Liver (tissue), 9 donors: ENCODE measurements around the gene ZDHHC21. TPM values are rescaled to one million over a fixed set of nuclear protein-coding genes. Genes with fewer than 3 reads are reported as not detected.

Experiments
- DNase-seq: peaks from one replicate; pipeline ENCODE4 v3.0.0-alpha.2; 2017; ENCODE audit warnings: low spot score
- H3K27ac ChIP-seq, 2 donors: one replicate each; pipeline ENCODE4 v1.7.0; 2013; ENCODE audit warnings: inconsistent platforms in 2 of 2, low read length in 2 of 2, control low read depth in 1 of 2, low read depth in 1 of 2, mild to moderate bottlenecking in 1 of 2
- H3K27me3 ChIP-seq, 4 donors: one replicate each; pipeline versions ENCODE4 v1.6.1 to v1.7.0; 2013; ENCODE audit warnings: low read length in 3 of 4, inconsistent platforms in 1 of 4, mild to moderate bottlenecking in 1 of 4, moderate library complexity in 1 of 4; ENCODE audit not compliant: control insufficient read depth in 4 of 4, insufficient read depth in 4 of 4
- H3K36me3 ChIP-seq, 4 donors: one replicate each; pipeline versions ENCODE4 v1.6.1 to v1.7.0; 2013; ENCODE audit warnings: low read length in 3 of 4, mild to moderate bottlenecking in 3 of 4, low read depth in 1 of 4, moderate library complexity in 1 of 4; ENCODE audit not compliant: control insufficient read depth in 4 of 4, insufficient read depth in 3 of 4
- H3K4me1 ChIP-seq, 4 donors: one replicate each; pipeline versions ENCODE4 v1.6.1 to v1.7.0; 2013; ENCODE audit warnings: low read length in 3 of 4, mild to moderate bottlenecking in 3 of 4, moderate library complexity in 1 of 4; ENCODE audit not compliant: control insufficient read depth in 4 of 4, insufficient read depth in 4 of 4
- H3K4me3 ChIP-seq, 3 donors: one replicate each; pipeline versions ENCODE4 v1.6.1 to v1.7.0; 2013; ENCODE audit warnings: low read length in 3 of 3, control low read depth in 1 of 3, low read depth in 1 of 3, mild to moderate bottlenecking in 1 of 3
- H3K9ac ChIP-seq, 2 donors: one replicate each; pipeline ENCODE4 v1.7.0; 2013; ENCODE audit warnings: low read length in 2 of 2, mild to moderate bottlenecking in 2 of 2, moderate library complexity in 2 of 2, control low read depth in 1 of 2, low read depth in 1 of 2
- H3K9me3 ChIP-seq, 4 donors: one replicate each; pipeline versions ENCODE4 v1.6.1 to v1.7.0; 2013; ENCODE audit warnings: low read length in 3 of 4; ENCODE audit not compliant: control insufficient read depth in 4 of 4
- ATF3 ChIP-seq: IDR thresholded peaks from 2 replicates; pipeline ENCODE4 v1.6.1; 2016; ENCODE audit warnings: antibody characterized with exemption
- CTCF ChIP-seq: fragments of 150-350 bp; IDR thresholded peaks from 2 replicates; pipeline ENCODE4 v1.5.1; 2017; ENCODE audit warnings: improper control_type of control experiment, low read depth, low read length; ENCODE audit not compliant: missing input control
- EGR1 ChIP-seq, 2 donors: IDR thresholded peaks; 2 replicates each; pipeline ENCODE4 v1.6.1; 2016 to 2018; ENCODE audit warnings: antibody characterized with exemption in 2 of 2, low read depth in 2 of 2
- FOXA1 ChIP-seq: IDR thresholded peaks from 2 replicates; pipeline ENCODE4 v1.6.1; 2016; ENCODE audit warnings: antibody characterized with exemption
- GABPA ChIP-seq, 2 donors: IDR thresholded peaks in 1 of 2; conservative IDR thresholded peaks in 1 of 2; 2 replicates each; pipeline ENCODE4 v1.6.1; 2016; ENCODE audit warnings: antibody characterized with exemption in 2 of 2, mild to moderate bottlenecking in 1 of 2, moderate library complexity in 1 of 2
- HNF4G ChIP-seq: IDR thresholded peaks from 2 replicates; pipeline ENCODE4 v1.6.1; 2016; ENCODE audit warnings: antibody characterized with exemption
- JUND ChIP-seq, 2 donors: IDR thresholded peaks; 2 replicates each; pipeline ENCODE4 v1.6.1; 2016; ENCODE audit warnings: antibody characterized with exemption in 2 of 2
- MAX ChIP-seq: IDR thresholded peaks from 2 replicates; pipeline ENCODE4 v1.6.1; 2016; ENCODE audit warnings: antibody characterized with exemption
- NR2F2 ChIP-seq: IDR thresholded peaks from 2 replicates; pipeline ENCODE4 v1.6.1; 2016; ENCODE audit warnings: antibody characterized with exemption
- RAD21 ChIP-seq, 2 donors: IDR thresholded peaks; 2 replicates each; pipeline ENCODE4 v1.6.1; 2016; ENCODE audit warnings: antibody characterized with exemption in 2 of 2, mild to moderate bottlenecking in 2 of 2
- RXRA ChIP-seq, 2 donors: IDR thresholded peaks; 2 replicates each; pipeline ENCODE4 v1.6.1; 2017 to 2018; ENCODE audit warnings: antibody characterized with exemption in 2 of 2, mild to moderate bottlenecking in 1 of 2
- TAF1 ChIP-seq: conservative IDR thresholded peaks from 2 replicates; pipeline ENCODE4 v1.6.1; 2016; ENCODE audit warnings: antibody characterized with exemption, mild to moderate bottlenecking
- YY1 ChIP-seq: IDR thresholded peaks from 2 replicates; pipeline ENCODE4 v1.6.1; 2016; ENCODE audit warnings: antibody characterized with exemption, mild to moderate bottlenecking
- ZBTB33 ChIP-seq: IDR thresholded peaks from 2 replicates; pipeline ENCODE4 v1.6.1; 2016; ENCODE audit warnings: antibody characterized with exemption
- WGBS: extraction: QIAGEN DNeasy Blood & Tissue Kit; methylation state at CpG from one replicate; pipeline ENCODE4 v1.1.7; 2013; 5-methylcytosine and 5-hydroxymethylcytosine counted together
- polyA plus RNA-seq, 2 donors: library from polyadenylated mRNA; stranded (reverse) in 1 of 2; unstranded in 1 of 2; fragments of 200-250 nt in 1 of 2; fragments of >200 nt in 1 of 2; fragmentation: Nextera tagmentation in 1 of 2; extraction: Ambion mirVana in 1 of 2; gene quantifications; one replicate each; pipeline versions ENCODE4 v1.2.1 to v1.2.3, GENCODE V29; 2013 to 2015
- total RNA-seq, 2 donors: library from RNA; depleted of rRNA; stranded (reverse); fragments of >200 nt; gene quantifications; one replicate each; pipeline ENCODE4 v1.2.3, GENCODE V29; 2014
- donor health status: healthy.
- donor health status: healthy.
- donor health status: healthy.
- donor health status: healthy.
- donor health status: healthy.

Gene ZDHHC21
- total and polyA plus RNA-seq, 4 donors: 1.3 to 6.0 (median 2.7) TPM

- Histone ChIP-seq H3K4me3 (no peak overlapping the region), H3K9ac (no peak overlapping the region), H3K27ac (no peak overlapping the region), H3K36me3 (peaks cover 0 to 3% (median 0%) of the 10 kb centered on the region in 4 donors), H3K27me3 (no peaks in the 10 kb centered on the region), H3K4me1 (no peaks in the 10 kb centered on the region), H3K9me3 (no peaks in the 10 kb centered on the region)
- WGBS: 98% methylated on average over 3 of the region's 3 CpGs
- TF ChIP-seq NR2F2 (no peak), JUND (IDR thresholded peaks at IDR 0.05) (no peak), FOXA1 (no peak), ZBTB33 (no peak)
- no peak for DNase-seq
Observed at GRCh38 chr9:14678776-14679175, 14.5 kb downstream of the ZDHHC21 start.

- DNase-seq: no peak
- H3K9ac ChIP-seq: no peak overlapping the region
- H3K36me3 ChIP-seq: peaks cover 0 to 3% (median 0%) of the 10 kb centered on the region in 4 donors
- TF ChIP-seq GABPA (IDR thresholded peaks at IDR 0.05 in 1 of 2, conservative IDR thresholded peaks at IDR 0.05 in 1 of 2): no peak
- no peak for TF ChIP-seq ZBTB33
- no peak for TF ChIP-seq CTCF
- no peak for TF ChIP-seq JUND (IDR thresholded peaks at IDR 0.05)
- TF ChIP-seq HNF4G: no peak
- TF ChIP-seq NR2F2: no peak
- no peak for TF ChIP-seq TAF1
- no peaks in the 10 kb centered on the region for H3K27me3 ChIP-seq
- H3K27ac ChIP-seq: no peak overlapping the region
- H3K9me3 ChIP-seq: no peaks in the 10 kb centered on the region
- WGBS: 97% methylated on average over 6 of the region's 6 CpGs
- no peaks in the 10 kb centered on the region for H3K4me1 ChIP-seq
- H3K4me3 ChIP-seq: no peak overlapping the region
Observed at GRCh38 chr9:14677872-14678271, 15.4 kb downstream of the ZDHHC21 start.

- Histone ChIP-seq H3K9ac (no peak overlapping the region), H3K36me3 (peaks cover 0 to 3% (median under 1%) of the 10 kb centered on the region in 4 donors), H3K27ac (no peak overlapping the region), H3K4me1 (no peaks in the 10 kb centered on the region), H3K9me3 (no peaks in the 10 kb centered on the region), H3K27me3 (no peaks in the 10 kb centered on the region), H3K4me3 (no peak overlapping the region)
- TF ChIP-seq JUND (IDR thresholded peaks at IDR 0.05) (no peak), HNF4G (no peak), YY1 (no peak), RAD21 (IDR thresholded peaks at IDR 0.05) (no peak), TAF1 (no peak), EGR1 (IDR thresholded peaks at IDR 0.05; ENCODE audit: low read depth in 2 of 2) (no peak), ZBTB33 (no peak), CTCF (no peak), GABPA (IDR thresholded peaks at IDR 0.05 in 1 of 2, conservative IDR thresholded peaks at IDR 0.05 in 1 of 2) (no peak), MAX (no peak), ATF3 (no peak), RXRA (IDR thresholded peaks at IDR 0.05) (no peak), FOXA1 (no peak)
- DNase-seq: no peak
- 95% methylated on average over 2 of the region's 2 CpGs for WGBS
Observed at GRCh38 chr9:14677396-14677795, 15.8 kb downstream of the ZDHHC21 start.
